SK-N-MC (cell line): Measurements from ENCODE around the gene CXCL16.

Experiments used
- EZH2 ChIP-seq: fragments of 200-600 bp; sonication (generic); IDR thresholded peaks from one replicate; pipeline ENCODE4 v1.6.1; 2017; ENCODE audit warnings: antibody characterized with exemption
- POLR2AphosphoS5 ChIP-seq: IDR thresholded peaks from 2 replicates; pipeline ENCODE4 v1.6.1; 2012; ENCODE audit warnings: mild to moderate bottlenecking, low read depth, low read length, borderline replicate concordance

- TF ChIP-seq EZH2, result no peak
- no peak for TF ChIP-seq POLR2AphosphoS5
Measured at GRCh38 chr17:4716081-4716480, 23.6 kb downstream of the CXCL16 start.
